T-helper 2 cell treated with Interferon-gamma antibody and Interleukin-4, amounts not matched to agents 5 μg/mL and 100 μg/mL, for 36 hours (primary cell): ENCODE data around the gene SMIM21.

Source experiments
- DNase-seq: peaks from one replicate; pipeline ENCODE4 v3.0.0; 2021; ENCODE audit warnings: low spot score
- H3K27ac Mint-ChIP-seq: one replicate; pipeline ENCODE4 v1.8.0; 2021; ENCODE audit warnings: mild to moderate bottlenecking, mixed read lengths
- H3K27me3 Mint-ChIP-seq: one replicate; pipeline ENCODE4 v1.8.0; 2021; ENCODE audit warnings: low read depth, mixed read lengths
- H3K36me3 Mint-ChIP-seq: one replicate; pipeline ENCODE4 v1.8.0; 2021; ENCODE audit warnings: low read depth, mixed read lengths
- H3K4me1 Mint-ChIP-seq: one replicate; pipeline ENCODE4 v1.8.0; 2021; ENCODE audit warnings: low read depth, mixed read lengths
- H3K4me3 Mint-ChIP-seq: one replicate; pipeline ENCODE4 v1.8.0; 2022; ENCODE audit warnings: mild to moderate bottlenecking, moderate library complexity, mixed read lengths
- H3K9me3 Mint-ChIP-seq: one replicate; pipeline ENCODE4 v1.8.0; 2021; ENCODE audit warnings: mixed read lengths

Gene SMIM21

GRCh38 chr18:75408554-75409506 is 18.7 kb downstream of the SMIM21 start:
- Mint-ChIP-seq H3K27me3 (peaks cover 6% of the 10 kb centered on the region), H3K27ac (no peak overlapping the region), H3K9me3 (no peaks in the 10 kb centered on the region), H3K4me3 (no peak overlapping the region), H3K4me1 (no peaks in the 10 kb centered on the region), H3K36me3 (no peaks in the 10 kb centered on the region)
- DNase-seq, result peak; percentile 64

GRCh38 chr18:75407468-75408437 is 19.8 kb downstream of the SMIM21 start:
- H3K9me3 Mint-ChIP-seq, result no peaks in the 10 kb centered on the region
- H3K27me3 Mint-ChIP-seq, result peaks cover 6% of the 10 kb centered on the region
- no peaks in the 10 kb centered on the region for H3K36me3 Mint-ChIP-seq
- H3K4me1 Mint-ChIP-seq, result no peaks in the 10 kb centered on the region
- no peak for DNase-seq
- H3K4me3 Mint-ChIP-seq, result no peak overlapping the region
- no peak overlapping the region for H3K27ac Mint-ChIP-seq

DNA sequence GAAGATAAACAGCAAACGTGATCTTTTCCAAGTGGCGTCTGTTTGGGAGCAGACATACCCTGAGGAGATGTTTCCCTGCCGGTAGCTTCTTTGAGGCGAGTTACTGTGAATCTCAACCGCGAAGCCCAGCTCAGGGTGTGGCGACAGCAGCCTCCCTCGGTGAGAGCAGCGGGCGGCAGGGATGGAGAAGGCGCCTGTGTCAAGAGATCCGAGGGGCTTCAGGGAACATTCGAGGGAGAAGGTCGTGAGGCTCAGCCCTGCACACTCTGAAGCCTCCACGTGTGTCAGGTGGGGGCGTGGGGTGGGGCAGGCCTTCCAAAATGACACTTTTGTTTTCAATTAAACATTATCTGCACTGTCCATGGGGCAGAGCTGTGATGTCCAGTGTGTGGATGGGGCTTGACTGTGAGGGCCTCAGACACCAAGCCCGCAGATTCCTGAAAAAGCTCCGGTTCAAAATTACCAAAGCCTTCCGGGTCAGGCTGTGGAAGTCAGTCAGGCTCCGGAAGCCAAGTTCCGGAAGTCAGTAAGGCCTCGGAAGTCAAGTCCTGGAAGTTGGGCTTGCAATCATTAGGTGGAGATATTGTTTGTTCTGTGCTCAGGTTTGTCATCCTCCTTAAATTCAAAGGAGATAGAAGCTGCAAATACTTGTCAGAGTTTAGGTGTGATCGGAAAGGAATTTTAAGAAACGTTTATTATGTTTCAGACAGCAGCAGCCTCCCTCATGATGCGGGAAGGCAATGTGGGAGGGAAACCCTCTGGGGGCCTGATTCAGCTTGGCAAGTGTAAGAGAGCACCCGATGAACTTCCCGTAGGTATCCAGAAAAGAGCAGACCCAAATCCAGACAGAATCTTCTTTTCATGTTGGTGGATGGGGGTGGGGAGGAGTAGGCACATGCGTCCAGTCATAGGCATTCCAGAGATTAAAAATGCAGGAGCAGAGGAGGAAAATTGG is 20.7 kb downstream of the SMIM21 start:
- H3K9me3 Mint-ChIP-seq, result no peaks in the 10 kb centered on the region
- H3K4me3 Mint-ChIP-seq, result no peak overlapping the region
- no peaks in the 10 kb centered on the region for H3K4me1 Mint-ChIP-seq
- peaks cover 6% of the 10 kb centered on the region for H3K27me3 Mint-ChIP-seq
- no peak for DNase-seq
- H3K36me3 Mint-ChIP-seq, result no peaks in the 10 kb centered on the region
- H3K27ac Mint-ChIP-seq, result no peak overlapping the region

DNA sequence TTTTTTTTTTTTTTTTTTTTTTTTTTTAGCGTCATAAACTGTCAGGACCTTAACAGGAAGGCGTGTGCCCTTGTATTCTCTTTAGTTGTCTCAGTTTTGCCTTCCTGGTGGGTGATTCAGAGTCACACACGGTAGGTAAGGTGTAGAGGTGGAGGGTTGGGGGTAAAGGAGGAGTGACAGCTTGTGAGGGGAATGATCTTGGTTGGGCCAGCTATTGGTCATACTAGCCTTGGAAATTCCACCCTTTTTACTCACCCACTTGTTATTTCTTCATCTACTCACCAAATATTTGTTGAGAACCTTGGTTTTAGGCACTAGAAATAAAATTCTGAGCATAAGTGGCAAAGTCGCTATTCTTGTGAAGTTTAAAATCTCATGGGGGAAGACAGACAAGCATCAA is 22.2 kb downstream of the SMIM21 start:
- no peak overlapping the region for H3K27ac Mint-ChIP-seq
- no peaks in the 10 kb centered on the region for H3K4me1 Mint-ChIP-seq
- no peaks in the 10 kb centered on the region for H3K9me3 Mint-ChIP-seq
- H3K36me3 Mint-ChIP-seq, result no peaks in the 10 kb centered on the region
- no peak for DNase-seq
- no peak overlapping the region for H3K4me3 Mint-ChIP-seq
- peaks cover 6% of the 10 kb centered on the region for H3K27me3 Mint-ChIP-seq

GRCh38 chr18:75400366-75400765 is 27.1 kb downstream of the SMIM21 start:
- no peaks in the 10 kb centered on the region for H3K9me3 Mint-ChIP-seq
- H3K4me3 Mint-ChIP-seq, result no peak overlapping the region
- peaks cover 7% of the 10 kb centered on the region for H3K27me3 Mint-ChIP-seq
- DNase-seq, result no peak
- H3K27ac Mint-ChIP-seq, result no peak overlapping the region
- no peaks in the 10 kb centered on the region for H3K4me1 Mint-ChIP-seq
- no peaks in the 10 kb centered on the region for H3K36me3 Mint-ChIP-seq

DNA sequence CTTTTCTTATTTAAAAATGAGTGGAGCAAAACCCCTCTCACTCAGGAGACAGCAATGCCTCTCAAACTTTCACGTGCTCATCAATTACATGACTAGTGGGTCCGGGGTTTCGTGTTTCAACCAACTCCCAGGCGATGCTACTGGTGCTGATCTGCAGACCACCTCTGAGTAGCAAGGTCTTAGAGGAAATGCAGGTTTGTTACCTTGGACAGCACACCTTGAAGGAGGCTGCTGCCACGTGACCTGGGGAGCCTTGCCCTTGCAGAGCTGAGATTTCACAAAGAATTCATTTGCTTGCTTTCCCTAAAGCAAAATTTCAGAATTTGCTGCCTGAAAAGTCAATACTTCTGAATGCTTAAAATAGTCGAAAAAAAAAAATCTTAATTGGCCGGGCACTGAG is 32.4 kb downstream of the SMIM21 start:
- H3K9me3 Mint-ChIP-seq, result no peaks in the 10 kb centered on the region
- H3K27me3 Mint-ChIP-seq, result peaks cover 6% of the 10 kb centered on the region
- no peak overlapping the region for H3K4me3 Mint-ChIP-seq

DNA sequence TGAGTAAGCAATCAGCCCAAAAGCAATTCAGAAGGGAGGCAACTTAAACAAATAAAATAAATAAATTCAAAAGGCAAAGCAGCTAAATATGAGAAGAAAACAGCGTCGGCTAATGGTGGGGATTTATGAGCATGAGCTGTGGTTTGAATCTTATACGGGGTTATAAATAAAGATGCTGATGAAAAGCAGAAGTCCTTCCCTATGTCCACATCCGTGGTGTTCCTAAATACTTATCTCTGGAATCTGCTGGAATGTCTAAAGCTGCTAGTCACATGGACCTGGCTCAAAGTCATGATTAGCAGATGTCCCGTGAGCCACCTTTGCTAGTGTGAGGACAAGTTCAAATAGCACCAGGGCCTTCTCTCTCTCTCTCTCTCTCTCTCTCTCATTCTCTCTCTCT is 33.8 kb downstream of the SMIM21 start:
- Mint-ChIP-seq H3K9me3 (no peaks in the 10 kb centered on the region), H3K27ac (no peak overlapping the region), H3K4me3 (no peak overlapping the region), H3K36me3 (no peaks in the 10 kb centered on the region), H3K27me3 (peaks cover 6% of the 10 kb centered on the region), H3K4me1 (no peaks in the 10 kb centered on the region)
- DNase-seq, result no peak

More for the DNA sequence above, 32.4 kb downstream of the SMIM21 start:
- no peak for DNase-seq
- Mint-ChIP-seq H3K4me1 (no peaks in the 10 kb centered on the region), H3K27ac (no peak overlapping the region), H3K36me3 (no peaks in the 10 kb centered on the region)

GRCh38 chr18:75392226-75392578 is 35.3 kb downstream of the SMIM21 start:
- no peak for DNase-seq
- H3K4me1 Mint-ChIP-seq, result no peaks in the 10 kb centered on the region
- no peaks in the 10 kb centered on the region for H3K36me3 Mint-ChIP-seq
- no peak overlapping the region for H3K4me3 Mint-ChIP-seq
- peaks cover 6% of the 10 kb centered on the region for H3K27me3 Mint-ChIP-seq
- H3K27ac Mint-ChIP-seq, result no peak overlapping the region
- no peaks in the 10 kb centered on the region for H3K9me3 Mint-ChIP-seq

DNA sequence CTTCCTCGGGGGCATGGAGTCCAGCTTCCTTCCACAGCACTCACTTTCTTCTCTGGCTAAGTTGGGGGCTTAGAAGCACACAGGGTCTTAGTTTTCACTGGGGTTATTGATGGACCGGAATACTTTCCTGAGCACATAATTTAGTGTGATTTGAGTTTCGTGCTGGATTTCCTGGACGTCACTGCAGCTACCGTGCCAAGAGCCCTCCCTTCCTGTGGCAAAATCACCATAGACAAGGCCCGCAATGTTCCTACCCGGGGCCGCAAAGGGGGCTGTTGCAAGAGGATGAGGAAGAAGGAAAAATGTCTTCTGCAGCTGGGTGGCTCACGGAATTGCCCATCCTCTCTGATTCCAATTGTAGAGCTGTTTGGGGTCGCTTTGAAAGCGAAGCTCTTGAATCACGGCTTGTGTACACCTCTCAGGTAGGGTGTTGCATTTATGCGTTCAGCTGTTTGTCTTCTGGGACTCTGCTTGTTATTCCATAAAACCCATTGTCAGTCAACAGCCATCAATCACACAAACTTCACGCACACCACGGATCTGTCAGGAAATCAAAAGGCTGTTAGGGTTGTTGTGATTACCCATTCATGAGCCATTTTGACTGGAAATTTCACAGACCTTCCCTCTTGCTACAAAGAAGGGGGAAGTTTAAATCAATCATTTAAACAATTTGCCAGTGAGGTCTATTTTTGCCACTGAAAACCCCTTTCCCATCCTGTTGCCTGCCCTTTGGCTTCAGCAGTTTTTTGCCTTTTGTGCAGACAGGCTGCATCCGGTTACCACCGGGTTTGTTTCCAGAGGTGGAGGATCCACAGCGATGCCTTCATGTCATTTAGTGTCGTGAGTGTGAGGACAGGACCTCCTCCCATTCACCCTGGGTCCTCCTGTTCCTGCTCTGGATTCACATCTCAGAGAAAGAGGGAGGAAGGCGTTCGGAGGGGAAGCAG is 36.0 kb downstream of the SMIM21 start:
- no peaks in the 10 kb centered on the region for H3K36me3 Mint-ChIP-seq

GRCh38 chr18:75390854-75391253 is 36.6 kb downstream of the SMIM21 start:
- no peaks in the 10 kb centered on the region for H3K4me1 Mint-ChIP-seq
- no peak for DNase-seq
- H3K9me3 Mint-ChIP-seq, result no peaks in the 10 kb centered on the region
- peaks cover 6% of the 10 kb centered on the region for H3K27me3 Mint-ChIP-seq
- no peak overlapping the region for H3K27ac Mint-ChIP-seq
- H3K4me3 Mint-ChIP-seq, result no peak overlapping the region
- no peaks in the 10 kb centered on the region for H3K36me3 Mint-ChIP-seq

More for the DNA sequence above, 36.0 kb downstream of the SMIM21 start:
- no peak overlapping the region for H3K4me3 Mint-ChIP-seq
- H3K27me3 Mint-ChIP-seq, result peaks cover 6% of the 10 kb centered on the region
- DNase-seq, result no peak
- no peaks in the 10 kb centered on the region for H3K9me3 Mint-ChIP-seq
- H3K27ac Mint-ChIP-seq, result no peak overlapping the region
- H3K4me1 Mint-ChIP-seq, result no peaks in the 10 kb centered on the region

GRCh38 chr18:75384144-75384543 is 43.4 kb downstream of the SMIM21 start:
- Mint-ChIP-seq H3K27me3 (peaks cover 6% of the 10 kb centered on the region), H3K36me3 (no peaks in the 10 kb centered on the region), H3K27ac (no peak overlapping the region), H3K4me1 (no peaks in the 10 kb centered on the region), H3K9me3 (no peaks in the 10 kb centered on the region), H3K4me3 (no peak overlapping the region)
- no peak for DNase-seq

GRCh38 chr18:75378376-75379315 is 48.9 kb downstream of the SMIM21 start:
- no peaks in the 10 kb centered on the region for H3K36me3 Mint-ChIP-seq
- no peak overlapping the region for H3K27ac Mint-ChIP-seq
- DNase-seq, result no peak
- H3K27me3 Mint-ChIP-seq, result peaks cover 5% of the 10 kb centered on the region
- H3K4me3 Mint-ChIP-seq, result no peak overlapping the region
- no peaks in the 10 kb centered on the region for H3K4me1 Mint-ChIP-seq
- no peaks in the 10 kb centered on the region for H3K9me3 Mint-ChIP-seq
